SHP77 treated with DMSO at 0.1 percent for 48 hours (cell line): ENCODE results near the gene CA5B.
"Not testable (repeated sequence)": the region's sequence is repeated elsewhere in the genome, so short reads cannot be mapped to it uniquely, and the experiment has no call there.

Experiments used
- DNase-seq: peaks from one replicate; lab custom pipeline; 2025; lab: John Stamatoyannopoulos, UW

The CA5B gene

GRCh38 chrX:15748841-15749240, 10.8 kb downstream of the CA5B start:
- no peak for DNase-seq

GRCh38 chrX:15749642-15750610, 11.9 kb downstream of the CA5B start:
- no peak for DNase-seq

- DNase-seq = no peak
These were observed 12.6 kb downstream of the CA5B start for GRCh38 chrX:15750611-15751154.

GRCh38 chrX:15751155-15751819, 13.2 kb downstream of the CA5B start:
- no peak for DNase-seq

GRCh38 chrX:15755091-15755490, 17.0 kb downstream of the CA5B start:
- DNase-seq = no peak

GRCh38 chrX:15758140-15758539, 20.1 kb downstream of the CA5B start:
- no peak for DNase-seq

- not testable (repeated sequence) for DNase-seq
These were observed 21.8 kb downstream of the CA5B start for GRCh38 chrX:15759886-15760285.

GRCh38 chrX:15761564-15762191, 23.6 kb downstream of the CA5B start:
- no peak for DNase-seq

- no peak for DNase-seq
These were observed 31.4 kb downstream of the CA5B start for GRCh38 chrX:15769300-15769954.

GRCh38 chrX:15781961-15782699, 44.1 kb downstream of the CA5B start:
- DNase-seq = no peak

GRCh38 chrX:15785176-15785750, 47.2 kb downstream of the CA5B start:
- no peak for DNase-seq

- DNase-seq = no peak
These were observed 48.8 kb downstream of the CA5B start for GRCh38 chrX:15786915-15787314.

- DNase-seq = peak; percentile 26
These were observed 52.1 kb downstream of the CA5B start, which contains the start of gene ZRSR2 for GRCh38 chrX:15789979-15790768. TSS of gene ZRSR2 (plus strand) at chrX:15790484. CDS start at chrX:15790496, 12 bp downstream.

GRCh38 chrX:15790769-15791290, 52.8 kb downstream of the CA5B start:
- no peak for DNase-seq

GRCh38 chrX:15797707-15798106, 59.6 kb downstream of the CA5B start:
- DNase-seq = no peak

GRCh38 chrX:15804563-15804962, 66.5 kb downstream of the CA5B start:
- no peak for DNase-seq

GRCh38 chrX:15808254-15808653, 70.2 kb downstream of the CA5B start:
- no peak for DNase-seq

- no peak for DNase-seq
These were observed 74.3 kb downstream of the CA5B start for GRCh38 chrX:15812192-15812938.

GRCh38 chrX:15813416-15813815, 75.3 kb downstream of the CA5B start:
- DNase-seq = no peak
